HG03520 (cell line): ENCODE results near the gene ZFR.
"Not testable (repeated sequence)": the region's sequence is repeated elsewhere in the genome, so short reads cannot be mapped to it uniquely, and the experiment has no call there.

Experiments
- ATAC-seq: cut with Tn5 transposase; IDR thresholded peaks from one replicate; pipeline ENCODE4 v1.9.1; 2021; ENCODE audit warnings: mild to moderate bottlenecking, moderate library complexity; ENCODE audit not compliant: unreplicated experiment

ZFR gene

DNA sequence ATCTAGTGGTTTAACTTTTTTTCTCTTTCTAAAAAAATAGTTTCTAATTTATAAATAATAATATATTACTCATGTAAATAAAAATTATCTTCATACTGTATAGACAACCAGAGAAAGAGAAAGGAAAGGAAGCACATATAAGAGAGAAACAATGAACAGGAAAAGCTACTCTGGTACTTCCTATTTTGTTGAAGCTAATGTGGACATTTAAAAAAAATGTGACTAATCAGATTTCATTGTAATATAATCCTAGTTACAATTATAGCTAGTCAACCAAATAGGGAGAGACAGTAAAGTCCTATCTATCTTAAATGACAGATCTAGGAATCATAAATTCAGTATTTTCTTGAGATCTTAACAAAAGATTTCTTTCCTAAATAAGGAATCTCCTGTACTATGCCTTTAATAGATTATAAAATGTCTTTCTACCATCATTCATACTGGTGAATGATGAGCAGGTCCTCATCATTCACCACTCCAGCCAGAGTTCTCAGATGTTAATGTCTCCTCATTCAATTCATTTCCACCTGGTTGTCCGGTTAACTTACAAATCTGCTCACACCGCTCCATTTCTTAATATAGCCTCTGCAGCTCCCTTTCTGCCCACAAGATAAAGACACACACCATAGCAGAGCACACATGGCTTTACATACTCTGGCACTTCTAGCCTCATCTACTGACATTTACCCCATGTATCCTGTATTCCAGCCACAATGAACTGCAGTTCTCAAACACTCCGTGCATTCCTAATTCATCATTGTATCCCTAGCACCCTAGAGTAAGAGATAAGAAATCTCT, 30.9 kb downstream of the ZFR start:
- no peak for ATAC-seq

DNA sequence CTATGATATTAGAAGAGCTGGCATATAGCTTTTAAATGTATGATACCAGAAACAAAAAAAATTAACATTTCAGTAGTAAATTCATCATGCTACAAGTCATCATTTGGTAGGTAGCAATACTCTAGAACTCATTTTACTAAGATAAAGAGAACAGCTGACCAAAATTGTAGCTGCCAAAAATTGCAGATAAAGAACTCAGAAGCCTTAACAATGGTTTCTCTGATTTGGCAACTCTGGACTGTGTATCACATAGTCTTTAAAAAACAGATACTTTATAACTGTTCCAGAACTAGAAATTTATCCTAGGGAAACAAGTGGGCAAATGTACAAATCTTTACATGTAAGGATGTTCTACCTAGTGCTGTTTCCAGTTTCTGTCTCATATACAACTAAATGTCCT, 33.9 kb downstream of the ZFR start:
- ATAC-seq: no peak

DNA sequence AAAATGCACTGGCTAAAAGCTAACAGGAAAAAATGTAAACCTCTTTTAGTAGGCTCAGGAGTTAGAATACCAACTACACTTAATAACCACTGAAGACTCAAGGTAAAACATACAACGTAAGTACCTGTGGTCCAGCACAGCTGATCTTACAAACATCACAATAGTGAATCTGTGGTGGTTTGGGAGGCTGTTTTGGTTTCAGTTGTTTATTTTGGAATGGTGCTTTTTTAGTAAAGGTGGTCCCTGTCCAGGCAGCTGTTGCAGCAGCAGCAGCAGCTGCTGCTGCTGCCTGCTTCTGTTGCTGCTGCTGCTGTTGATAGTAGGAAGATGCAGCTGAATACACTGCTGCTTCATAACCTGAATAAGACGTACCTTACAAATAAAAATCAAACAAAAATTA, 37.9 kb downstream of the ZFR start:
- ATAC-seq: no peak

DNA sequence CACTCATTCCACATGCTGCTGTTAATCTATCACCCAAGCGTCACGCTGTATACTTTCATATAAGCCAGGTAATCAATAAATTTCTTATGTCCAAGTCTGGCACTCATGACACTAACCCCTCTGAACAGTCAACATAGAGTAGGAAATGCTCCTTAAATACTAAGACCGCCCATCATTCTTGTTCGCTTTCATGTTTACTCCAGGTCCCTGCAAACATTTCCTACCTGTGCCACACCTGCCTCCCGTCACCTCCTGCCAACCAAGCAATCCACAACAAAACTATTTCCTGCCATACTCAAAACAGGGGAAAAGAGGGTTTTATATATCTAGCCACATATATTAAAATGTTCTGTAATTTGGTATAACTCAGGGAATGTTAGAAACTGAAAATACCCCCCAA, 39.0 kb downstream of the ZFR start:
- ATAC-seq: no peak

DNA sequence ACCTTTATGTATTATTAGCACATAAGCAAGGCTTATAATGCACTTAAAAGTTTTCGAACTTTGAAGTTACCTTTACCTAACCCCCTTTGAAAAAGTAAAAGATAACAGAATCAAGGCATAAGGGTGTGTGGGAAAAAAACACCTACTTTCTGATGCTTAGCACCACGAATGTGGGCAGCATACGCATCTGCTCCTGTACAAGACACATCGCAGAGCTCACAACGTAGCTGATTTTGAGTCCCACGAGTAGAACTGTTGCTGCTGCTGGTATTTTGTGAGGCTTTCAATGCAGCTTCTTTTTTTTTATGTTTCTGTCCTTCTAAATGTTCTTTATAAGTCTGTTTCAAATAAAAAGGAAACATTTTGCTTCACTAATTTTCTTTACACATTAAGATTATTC, 40.8 kb downstream of the ZFR start:
- no peak for ATAC-seq

DNA sequence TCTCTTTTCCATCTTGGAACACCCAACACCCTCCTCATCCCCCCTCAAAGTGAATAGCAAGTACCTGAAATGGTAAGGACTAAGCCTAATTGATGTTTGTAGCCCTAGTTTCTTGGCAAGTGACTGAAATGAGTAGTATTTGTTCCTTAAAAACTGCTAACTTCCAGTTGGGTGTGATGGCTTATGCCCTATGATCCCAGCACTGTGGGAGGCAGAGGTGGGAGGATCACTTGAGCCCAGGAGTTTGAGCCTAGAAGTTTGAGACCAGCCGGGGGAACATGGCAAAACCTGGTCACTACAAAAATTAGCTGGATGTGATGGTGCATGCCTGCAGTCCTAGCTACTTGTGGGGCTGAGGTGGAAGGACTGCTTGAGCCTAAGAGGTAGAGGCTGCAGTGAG, 44.1 kb downstream of the ZFR start:
- ATAC-seq: no peak

DNA sequence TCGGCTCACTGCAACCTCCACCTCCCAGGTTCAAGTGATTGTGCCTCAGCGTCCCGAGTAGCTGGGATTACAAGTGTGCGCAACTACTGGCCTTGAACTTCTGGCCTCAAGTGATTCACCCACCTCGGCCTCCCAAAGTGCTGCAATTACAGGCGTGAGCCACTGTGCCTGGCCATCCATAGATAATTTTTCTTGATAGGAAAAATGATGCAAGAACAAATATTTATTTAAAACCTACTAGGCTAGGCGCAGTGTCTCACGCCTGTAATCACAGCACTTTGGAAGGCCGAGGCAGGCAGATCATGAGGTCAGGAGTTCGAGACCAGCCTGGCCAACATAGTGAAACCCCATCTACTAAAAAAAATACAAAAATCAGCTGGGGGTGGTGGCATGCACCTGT, 45.8 kb downstream of the ZFR start:
- ATAC-seq: not testable (repeated sequence)

DNA sequence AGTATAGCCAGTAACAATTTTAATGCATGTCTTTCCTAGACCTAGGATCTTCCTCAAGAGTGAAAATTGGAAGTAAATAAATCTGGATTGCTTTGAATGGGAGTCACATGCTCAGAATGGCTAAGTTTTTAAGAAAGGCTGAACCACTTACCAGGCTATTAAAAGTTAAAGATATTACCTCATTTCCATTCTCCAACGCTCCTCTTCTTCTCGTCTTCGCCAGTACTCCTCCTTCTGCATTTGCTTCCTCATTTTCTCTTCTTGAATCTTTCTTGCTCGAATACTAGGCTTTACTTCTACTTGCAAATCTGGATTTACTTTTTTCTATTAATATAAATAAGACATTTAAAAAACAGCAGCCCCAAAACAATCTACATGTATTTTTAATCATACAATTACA, 49.6 kb downstream of the ZFR start:
- ATAC-seq: no peak

DNA sequence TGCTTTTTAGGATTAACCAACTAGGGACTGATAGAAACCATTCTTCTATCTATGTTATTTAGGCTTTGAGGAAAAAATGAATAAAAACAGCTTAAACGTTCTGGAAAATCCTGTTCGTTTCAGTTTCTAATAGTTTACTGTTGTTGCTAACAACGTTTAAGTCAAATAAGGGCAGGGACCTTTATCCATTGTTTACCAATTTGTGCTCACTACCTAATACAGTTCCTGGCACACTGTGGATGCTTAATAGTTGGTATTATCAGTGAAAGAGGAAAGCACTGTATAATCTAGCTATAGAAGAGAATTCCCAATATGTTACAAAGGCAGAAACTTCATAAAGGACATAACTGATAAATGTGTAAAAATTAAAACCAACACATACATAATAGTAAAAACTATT, 52.5 kb downstream of the ZFR start:
- ATAC-seq: no peak

DNA sequence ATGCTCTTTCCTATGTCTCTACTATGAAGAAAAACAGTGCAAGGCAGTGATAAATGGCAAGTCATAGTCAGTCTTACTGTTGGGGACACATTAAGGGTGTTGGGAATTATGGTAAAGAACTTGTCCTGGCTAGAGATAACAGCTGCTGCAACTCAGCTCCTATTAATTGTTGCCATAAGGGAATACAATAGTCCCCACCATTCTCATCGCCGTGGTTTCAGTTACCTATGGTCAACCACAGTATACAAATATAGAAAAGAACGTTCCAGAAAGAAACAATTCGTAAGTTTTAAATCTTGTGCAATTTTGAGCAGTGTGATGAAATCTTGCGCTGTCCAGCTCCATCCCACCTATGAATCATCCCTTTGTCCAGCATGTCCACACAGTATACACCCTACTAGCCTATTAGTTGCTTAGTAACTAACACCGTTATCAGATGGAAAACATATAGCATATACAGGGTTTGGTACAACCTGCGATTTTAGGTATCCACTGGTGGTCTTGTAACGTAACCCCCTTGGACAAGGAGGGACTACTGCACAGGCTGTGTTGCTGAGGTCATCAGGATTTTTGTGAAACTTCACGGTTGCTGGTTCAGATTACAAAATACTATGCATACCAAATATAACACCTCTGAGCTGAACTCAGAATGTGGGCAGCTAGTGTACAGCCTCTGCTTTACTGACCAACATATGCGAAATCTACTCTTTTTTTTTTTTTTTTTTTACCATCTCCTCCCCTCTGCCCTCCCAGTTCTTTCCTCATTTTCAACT, 53.5 kb downstream of the ZFR start:
- no peak for ATAC-seq

DNA sequence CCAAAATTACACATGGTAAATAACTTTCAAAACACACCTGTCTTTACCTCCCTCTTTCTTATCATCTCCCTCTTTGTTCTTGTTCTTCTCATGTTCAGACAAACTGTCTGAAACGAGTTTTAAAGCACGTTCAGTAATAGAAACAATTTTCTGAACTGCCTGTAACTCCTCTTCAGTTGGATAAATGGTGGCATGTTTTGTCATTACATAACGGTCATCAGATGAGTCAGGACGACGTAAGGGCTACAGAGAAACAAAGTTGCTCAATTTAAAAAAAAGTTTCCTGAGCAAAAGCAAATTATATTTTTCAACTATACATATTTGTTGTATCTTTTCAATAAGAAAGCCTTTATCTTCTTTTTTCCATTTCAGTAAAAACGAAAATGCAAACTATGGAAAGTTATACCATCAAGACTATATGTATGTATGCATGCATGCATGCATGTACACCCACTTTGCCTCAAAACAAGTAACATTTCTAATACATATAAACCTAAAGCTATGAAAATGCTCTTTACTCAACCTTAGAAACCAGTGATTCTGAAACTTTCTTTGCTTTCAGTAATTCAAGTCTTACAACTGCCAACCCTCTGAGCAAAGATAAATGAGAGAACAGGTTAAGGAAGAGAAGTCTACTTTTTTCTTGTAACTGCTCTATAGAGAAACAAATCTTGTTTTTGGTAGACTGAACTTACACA, 56.0 kb downstream of the ZFR start:
- ATAC-seq: no peak

DNA sequence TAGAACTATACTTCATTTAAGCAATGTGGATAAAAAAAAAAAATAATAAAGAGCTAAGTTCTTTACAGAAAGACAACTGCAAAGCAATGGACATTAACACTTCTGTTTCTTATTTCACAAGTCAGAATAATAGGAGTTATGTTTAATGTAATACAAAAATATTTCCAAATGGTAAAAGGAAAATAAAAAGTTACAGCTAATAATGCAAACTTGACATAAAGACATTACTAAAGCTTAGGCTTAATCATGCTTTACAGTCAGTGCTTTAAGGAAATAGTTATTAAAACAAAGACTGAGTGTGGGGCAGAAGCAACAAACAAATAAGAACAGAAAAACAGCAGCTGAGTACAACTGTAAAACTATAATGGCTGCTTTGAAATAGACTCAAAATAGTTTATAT, 56.7 kb downstream of the ZFR start:
- ATAC-seq: no peak

DNA sequence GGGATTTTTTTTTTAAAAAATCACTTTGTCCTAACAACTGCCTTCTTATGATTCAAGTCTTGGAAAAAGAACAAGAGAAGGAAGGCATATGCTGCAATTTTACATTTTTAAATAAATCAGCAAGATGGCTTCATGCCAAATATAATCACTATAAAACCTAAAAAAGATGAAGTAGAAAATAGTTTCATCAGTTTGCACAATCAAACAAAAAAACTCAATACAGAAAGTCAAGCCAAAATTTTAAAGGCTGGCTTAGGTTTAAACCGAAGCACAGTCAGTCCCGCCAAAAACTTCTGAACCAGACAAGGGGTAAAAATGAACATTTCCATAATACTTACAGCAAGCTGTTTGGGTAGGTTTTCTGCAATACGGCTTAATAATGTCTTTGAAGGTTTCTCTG, 57.3 kb downstream of the ZFR start:
- no peak for ATAC-seq

DNA sequence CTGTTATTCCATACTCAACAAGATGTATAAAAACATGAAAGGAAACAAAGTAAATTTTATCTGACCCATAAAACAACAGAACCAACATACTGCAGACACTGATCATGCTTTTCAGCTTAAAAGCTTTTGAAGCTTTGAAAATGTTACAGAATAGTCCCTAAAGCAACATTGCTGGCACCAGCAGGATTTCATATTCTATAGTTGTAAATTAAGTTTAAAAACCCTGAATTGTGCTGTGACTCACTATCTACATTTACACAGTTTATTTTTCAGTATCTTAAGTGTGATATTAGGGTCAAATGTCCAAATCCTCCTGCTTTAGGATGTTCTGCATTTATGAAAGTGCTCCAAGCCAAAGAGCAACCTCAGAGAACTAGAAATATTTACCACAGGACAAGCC, 59.9 kb downstream of the ZFR start:
- no peak for ATAC-seq

DNA sequence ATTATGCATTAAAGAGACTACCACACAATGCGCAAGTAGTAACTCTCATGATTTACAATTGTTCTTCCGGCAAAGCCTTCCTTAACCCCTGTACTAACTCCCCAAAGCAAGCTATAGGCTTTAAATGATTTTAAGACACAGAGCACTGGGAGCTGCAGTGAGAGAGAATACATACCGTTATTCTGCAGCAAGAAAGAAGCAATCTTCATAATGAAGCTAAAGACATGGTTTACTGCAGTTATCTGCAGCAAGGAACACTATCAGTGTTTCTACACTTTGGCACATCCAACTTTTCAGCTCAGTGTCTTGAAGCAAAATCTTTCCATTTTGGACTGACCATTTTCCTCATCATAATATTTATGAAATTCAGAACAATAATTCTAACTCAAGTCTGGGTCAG, 61.0 kb downstream of the ZFR start:
- no peak for ATAC-seq

DNA sequence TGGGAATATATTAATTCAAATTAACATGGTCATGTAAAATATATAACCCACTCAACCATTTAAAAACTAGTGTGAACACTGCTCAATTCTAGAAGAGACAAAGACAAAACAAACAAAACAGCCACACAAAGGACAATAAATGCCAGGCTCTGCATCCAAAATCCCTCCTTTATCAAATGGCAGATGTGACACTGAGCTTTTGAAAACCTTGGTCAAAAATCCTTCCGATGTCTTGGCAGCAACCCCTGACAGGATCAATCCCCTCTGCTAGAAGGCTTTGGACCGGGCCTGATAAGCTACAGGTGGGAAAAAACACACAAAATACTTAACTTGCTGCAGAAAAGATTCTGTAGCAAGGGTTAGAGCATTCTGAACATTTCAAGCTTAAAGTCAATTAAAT, 61.5 kb downstream of the ZFR start:
- no peak for ATAC-seq

DNA sequence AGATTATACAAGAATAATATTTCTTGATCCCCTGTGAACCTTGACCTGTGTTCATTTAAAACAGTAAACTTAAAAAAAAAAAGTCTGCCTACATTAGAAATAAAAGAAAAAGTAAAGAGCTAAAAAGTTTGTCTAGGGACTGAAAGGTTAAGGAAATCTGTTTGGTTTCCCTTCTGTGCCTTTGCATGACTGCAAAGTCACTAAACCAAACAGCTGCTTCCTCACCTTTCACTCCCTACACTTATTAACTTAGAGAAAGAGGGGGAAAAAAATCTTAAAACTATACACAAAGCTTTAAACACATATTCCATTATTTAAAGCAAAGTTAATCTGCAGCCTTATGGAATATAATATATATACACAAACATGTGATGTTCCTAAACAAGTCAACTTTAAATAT, 65.1 kb downstream of the ZFR start:
- ATAC-seq: no peak

DNA sequence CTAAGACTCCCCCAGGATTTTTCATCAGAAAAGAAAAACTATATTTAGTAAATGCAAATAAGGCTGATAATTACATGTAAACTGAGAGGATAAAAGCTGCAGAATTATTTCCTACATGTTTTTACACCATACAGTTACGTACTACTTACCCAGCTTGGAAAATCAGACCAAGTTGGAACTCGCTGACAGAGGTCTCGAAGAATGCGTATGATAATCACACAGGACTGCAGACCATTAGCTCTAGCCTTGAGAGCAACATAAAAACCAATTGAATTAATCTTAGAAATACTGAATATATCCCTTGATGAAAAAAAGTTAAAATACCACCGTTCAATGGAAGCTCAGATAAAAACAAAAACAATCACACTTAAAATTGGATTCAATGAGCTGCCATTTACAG, 65.6 kb downstream of the ZFR start:
- ATAC-seq: no peak

DNA sequence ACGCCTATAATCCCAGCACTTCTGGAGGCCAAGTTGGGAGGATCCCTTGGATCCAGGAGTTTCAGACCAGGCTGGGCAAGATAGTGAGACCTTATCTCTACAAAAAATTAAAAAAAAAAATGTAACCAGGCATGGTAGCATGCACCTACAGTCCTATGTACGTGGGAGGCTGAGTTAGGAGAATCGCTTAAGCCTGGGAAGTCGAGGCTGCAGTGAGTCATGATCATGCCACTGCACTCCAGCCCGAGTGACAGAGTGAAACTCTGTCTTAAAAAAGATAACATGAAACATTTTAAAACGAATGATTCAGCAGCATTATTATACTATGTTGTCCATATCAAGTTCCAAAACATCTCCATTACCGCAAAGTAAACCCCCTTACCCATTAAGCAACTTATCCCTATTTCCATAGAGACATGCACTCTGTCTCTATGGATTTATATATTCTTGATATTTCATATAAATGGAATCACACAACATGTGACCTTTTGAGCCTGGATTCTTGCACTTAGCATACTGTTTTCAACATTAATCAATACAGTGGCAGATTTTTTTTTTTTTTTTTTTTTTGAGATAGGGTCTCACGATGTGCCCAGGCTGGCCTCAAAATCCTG, 74.9 kb downstream of the ZFR start:
- no peak for ATAC-seq

DNA sequence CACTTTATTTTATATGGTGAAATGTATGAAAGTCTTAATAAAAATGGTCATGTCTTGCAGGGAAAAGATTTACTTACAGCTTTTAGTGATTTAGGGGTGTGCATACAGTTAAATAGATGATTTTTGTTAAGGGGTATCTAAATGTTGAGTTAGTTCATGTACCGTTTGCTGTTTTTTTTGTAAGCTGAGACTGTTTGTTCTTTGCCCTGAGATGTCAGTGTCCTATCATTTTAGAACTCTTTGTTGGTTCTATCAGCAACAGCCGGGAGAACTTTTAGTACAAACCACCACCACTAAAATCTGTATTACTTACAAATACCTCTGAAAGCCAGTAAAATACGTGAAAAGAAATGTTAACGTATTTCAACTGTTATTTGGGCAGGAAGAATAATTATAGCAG, 75.5 kb downstream of the ZFR start:
- no peak for ATAC-seq

DNA sequence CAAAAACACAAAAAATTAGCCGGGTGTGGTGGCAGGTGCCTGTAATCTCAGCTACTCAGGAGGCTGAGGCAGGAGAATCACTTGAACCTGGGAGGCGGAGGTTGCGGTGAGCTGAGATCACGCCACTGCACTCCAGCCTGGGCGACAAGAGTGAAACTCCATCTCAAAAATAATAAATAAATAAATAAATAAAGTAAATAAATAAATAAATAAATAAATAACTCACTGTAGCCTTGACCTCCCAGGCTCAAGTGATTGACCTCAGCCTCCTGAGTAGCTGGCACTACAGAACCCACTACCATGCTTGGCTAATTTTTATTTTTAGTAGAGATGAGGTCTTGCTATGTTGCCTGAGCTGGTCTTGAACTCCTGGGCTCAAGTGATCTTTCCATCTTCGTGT, 77.3 kb downstream of the ZFR start:
- not testable (repeated sequence) for ATAC-seq

DNA sequence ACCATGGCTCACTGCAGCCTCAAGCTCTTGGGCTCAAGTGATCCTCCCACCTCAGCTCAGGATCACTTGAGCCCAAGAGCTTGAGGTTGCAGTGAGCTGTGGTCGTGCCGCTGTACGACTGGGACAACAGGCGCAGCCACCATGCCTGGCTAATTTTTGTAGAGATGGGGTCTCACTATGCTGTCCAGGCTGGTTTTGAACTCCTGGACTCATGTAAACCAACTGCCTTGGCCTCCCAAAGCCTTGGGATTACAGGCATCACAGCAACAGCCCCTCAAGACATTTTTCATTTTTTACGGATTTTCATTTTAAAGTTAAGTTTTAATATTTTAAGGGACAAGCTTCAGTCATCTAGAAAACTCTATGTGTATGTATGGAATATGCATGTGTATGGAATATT, 78.9 kb downstream of the ZFR start:
- ATAC-seq: no peak
